ENCODE results near the gene ELF5.

ELF5 gene

DNA sequence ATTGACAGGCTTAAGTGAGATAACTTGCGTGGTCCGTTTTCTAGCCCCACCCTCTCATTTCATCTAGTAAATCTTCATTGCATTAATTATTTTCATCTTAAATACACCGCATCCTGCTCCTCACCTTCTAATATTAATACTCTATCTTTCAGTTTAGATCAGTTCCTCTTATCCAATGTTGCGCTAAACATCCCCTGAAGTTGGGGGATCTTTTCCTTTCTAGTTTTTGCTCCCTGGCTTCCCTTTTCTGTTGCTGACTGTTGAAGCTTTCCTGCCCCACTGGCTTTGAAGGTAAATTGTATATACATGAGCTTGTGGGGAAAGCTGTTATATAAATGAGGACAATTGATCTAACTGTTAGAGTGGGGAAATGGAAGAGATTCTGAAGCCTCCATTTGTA lies 67.6 kb downstream of the ELF5 start:
- Histone ChIP-seq H3K27ac (ENCODE audit: extremely low read depth, low read depth, low read length) (no peak overlapping the region), H3K4me3 (ENCODE audit: low read depth, low read length) (no peak overlapping the region), H3K9me3 (ENCODE audit: control insufficient read depth, insufficient read depth, low read depth, low read length) (no peaks in the 10 kb centered on the region), H3K36me3 (ENCODE audit: control insufficient read depth in 2 of 2, insufficient read depth in 1 of 2, low read length in 2 of 2) (peaks cover 0 to 19% of the 10 kb centered on the region in 2 experiments; a peak in 1 of 3 replicates), H3K4me1 (ENCODE audit: control insufficient read depth, insufficient read depth, low read length) (no peaks in the 10 kb centered on the region)
- no peak for TF ChIP-seq ZNF311 (tag by site-specific recombination; IDR thresholded peaks at IDR 0.05; ENCODE audit: borderline replicate concordance)
- no peak for TF ChIP-seq ZNF654 (tag by site-specific recombination; IDR thresholded peaks at IDR 0.05; ENCODE audit: low read depth)
- TF ChIP-seq, protein P1, sequence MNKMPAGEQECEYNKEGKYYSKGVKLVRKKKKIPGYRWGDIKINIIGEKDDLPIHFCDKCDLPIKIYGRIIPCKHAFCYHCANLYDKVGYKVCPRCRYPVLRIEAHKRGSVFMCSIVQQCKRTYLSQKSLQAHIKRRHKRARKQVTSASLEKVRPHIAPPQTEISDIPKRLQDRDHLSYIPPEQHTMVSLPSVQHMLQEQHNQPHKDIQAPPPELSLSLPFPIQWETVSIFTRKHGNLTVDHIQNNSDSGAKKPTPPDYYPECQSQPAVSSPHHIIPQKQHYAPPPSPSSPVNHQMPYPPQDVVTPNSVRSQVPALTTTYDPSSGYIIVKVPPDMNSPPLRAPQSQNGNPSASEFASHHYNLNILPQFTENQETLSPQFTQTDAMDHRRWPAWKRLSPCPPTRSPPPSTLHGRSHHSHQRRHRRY (tag by site-specific recombination; IDR thresholded peaks at IDR 0.05), result no peak
- TF ChIP-seq, protein P2, sequence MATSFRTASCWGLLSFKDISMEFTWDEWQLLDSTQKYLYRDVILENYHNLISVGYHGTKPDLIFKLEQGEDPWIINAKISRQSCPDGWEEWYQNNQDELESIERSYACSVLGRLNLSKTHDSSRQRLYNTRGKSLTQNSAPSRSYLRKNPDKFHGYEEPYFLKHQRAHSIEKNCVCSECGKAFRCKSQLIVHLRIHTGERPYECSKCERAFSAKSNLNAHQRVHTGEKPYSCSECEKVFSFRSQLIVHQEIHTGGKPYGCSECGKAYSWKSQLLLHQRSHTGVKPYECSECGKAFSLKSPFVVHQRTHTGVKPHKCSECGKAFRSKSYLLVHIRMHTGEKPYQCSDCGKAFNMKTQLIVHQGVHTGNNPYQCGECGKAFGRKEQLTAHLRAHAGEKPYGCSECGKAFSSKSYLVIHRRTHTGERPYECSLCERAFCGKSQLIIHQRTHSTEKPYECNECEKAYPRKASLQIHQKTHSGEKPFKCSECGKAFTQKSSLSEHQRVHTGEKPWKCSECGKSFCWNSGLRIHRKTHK (tag by site-specific recombination; IDR thresholded peaks at IDR 0.05), result no peak
- TF ChIP-seq, protein P3, sequence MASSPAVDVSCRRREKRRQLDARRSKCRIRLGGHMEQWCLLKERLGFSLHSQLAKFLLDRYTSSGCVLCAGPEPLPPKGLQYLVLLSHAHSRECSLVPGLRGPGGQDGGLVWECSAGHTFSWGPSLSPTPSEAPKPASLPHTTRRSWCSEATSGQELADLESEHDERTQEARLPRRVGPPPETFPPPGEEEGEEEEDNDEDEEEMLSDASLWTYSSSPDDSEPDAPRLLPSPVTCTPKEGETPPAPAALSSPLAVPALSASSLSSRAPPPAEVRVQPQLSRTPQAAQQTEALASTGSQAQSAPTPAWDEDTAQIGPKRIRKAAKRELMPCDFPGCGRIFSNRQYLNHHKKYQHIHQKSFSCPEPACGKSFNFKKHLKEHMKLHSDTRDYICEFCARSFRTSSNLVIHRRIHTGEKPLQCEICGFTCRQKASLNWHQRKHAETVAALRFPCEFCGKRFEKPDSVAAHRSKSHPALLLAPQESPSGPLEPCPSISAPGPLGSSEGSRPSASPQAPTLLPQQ (tag by site-specific recombination; IDR thresholded peaks at IDR 0.05), result no peak
- no peak for TF ChIP-seq SP2 (tag by site-specific recombination; IDR thresholded peaks at IDR 0.05)
- TF ChIP-seq, protein P4, sequence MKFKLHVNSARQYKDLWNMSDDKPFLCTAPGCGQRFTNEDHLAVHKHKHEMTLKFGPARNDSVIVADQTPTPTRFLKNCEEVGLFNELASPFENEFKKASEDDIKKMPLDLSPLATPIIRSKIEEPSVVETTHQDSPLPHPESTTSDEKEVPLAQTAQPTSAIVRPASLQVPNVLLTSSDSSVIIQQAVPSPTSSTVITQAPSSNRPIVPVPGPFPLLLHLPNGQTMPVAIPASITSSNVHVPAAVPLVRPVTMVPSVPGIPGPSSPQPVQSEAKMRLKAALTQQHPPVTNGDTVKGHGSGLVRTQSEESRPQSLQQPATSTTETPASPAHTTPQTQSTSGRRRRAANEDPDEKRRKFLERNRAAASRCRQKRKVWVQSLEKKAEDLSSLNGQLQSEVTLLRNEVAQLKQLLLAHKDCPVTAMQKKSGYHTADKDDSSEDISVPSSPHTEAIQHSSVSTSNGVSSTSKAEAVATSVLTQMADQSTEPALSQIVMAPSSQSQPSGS (tag by site-specific recombination; IDR thresholded peaks at IDR 0.05; ENCODE audit: low read depth), result no peak
- ChIA-PET CTCF (no interaction called here), POLR2A (no interaction called here)

DNA sequence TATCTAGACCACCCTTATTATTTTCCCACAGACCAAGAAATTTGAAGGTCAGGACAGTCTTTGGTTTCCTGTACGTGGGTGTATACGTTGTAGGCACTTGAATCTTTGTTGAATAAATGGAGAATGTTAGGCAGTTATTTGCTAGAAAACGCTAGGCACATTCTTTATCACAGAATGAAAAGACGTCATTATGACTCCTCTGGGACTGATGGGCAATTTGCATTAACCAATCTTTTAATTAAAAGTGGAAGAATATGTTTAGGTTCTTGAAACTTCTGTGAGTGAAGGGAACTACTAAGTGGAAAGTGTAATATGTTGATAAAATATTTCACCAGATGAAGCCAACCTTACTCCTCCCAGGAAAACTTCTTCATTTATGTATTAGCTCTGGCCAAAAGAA lies 69.2 kb downstream of the ELF5 start:
- POLR2A ChIA-PET, result no interaction called here
- CTCF ChIA-PET, result no interaction called here
- Histone ChIP-seq H3K27ac (ENCODE audit: extremely low read depth, low read depth, low read length) (no peak overlapping the region), H3K4me1 (ENCODE audit: control insufficient read depth, insufficient read depth, low read length) (no peaks in the 10 kb centered on the region), H3K36me3 (ENCODE audit: control insufficient read depth in 2 of 2, insufficient read depth in 1 of 2, low read length in 2 of 2) (peaks cover 0 to 6% of the 10 kb centered on the region in 2 experiments; a peak in 1 of 3 replicates), H3K4me3 (ENCODE audit: low read depth, low read length) (no peak overlapping the region), H3K9me3 (ENCODE audit: control insufficient read depth, insufficient read depth, low read depth, low read length) (no peaks in the 10 kb centered on the region)
- TF ChIP-seq ZSCAN23 (tag by site-specific recombination; IDR thresholded peaks at IDR 0.05) (no peak), MEIS1 (CRISPR knock-in tag; IDR thresholded peaks at IDR 0.05; ENCODE audit: borderline replicate concordance) (no peak), ZNF629 (tag by site-specific recombination; IDR thresholded peaks at IDR 0.05) (no peak), KLF16 (tag by site-specific recombination; IDR thresholded peaks at IDR 0.05) (no peak), ZNF660 (tag by site-specific recombination; IDR thresholded peaks at IDR 0.05) (no peak), ZNF416 (tag by site-specific recombination; IDR thresholded peaks at IDR 0.05) (no peak), GLIS2 (tag by site-specific recombination; IDR thresholded peaks at IDR 0.05) (no peak), ZNF548 (tag by site-specific recombination; IDR thresholded peaks at IDR 0.05) (no peak), ZNF169 (tag by site-specific recombination; IDR thresholded peaks at IDR 0.05) (no peak), ZNF266 (tag by site-specific recombination; IDR thresholded peaks at IDR 0.05; ENCODE audit: low read depth) (no peak), ZNF791 (tag by site-specific recombination; IDR thresholded peaks at IDR 0.05) (no peak), GLI4 (tag by site-specific recombination; IDR thresholded peaks at IDR 0.05) (no peak)
- TF ChIP-seq, protein P5, sequence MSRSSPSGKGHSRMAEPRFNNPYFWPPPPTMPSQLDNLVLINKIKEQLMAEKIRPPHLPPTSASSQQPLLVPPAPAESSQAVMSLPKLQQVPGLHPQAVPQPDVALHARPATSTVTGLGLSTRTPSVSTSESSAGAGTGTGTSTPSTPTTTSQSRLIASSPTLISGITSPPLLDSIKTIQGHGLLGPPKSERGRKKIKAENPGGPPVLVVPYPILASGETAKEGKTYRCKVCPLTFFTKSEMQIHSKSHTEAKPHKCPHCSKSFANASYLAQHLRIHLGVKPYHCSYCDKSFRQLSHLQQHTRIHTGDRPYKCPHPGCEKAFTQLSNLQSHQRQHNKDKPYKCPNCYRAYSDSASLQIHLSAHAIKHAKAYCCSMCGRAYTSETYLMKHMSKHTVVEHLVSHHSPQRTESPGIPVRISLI (tag by site-specific recombination; IDR thresholded peaks at IDR 0.05), result no peak
- TF ChIP-seq, protein P6, sequence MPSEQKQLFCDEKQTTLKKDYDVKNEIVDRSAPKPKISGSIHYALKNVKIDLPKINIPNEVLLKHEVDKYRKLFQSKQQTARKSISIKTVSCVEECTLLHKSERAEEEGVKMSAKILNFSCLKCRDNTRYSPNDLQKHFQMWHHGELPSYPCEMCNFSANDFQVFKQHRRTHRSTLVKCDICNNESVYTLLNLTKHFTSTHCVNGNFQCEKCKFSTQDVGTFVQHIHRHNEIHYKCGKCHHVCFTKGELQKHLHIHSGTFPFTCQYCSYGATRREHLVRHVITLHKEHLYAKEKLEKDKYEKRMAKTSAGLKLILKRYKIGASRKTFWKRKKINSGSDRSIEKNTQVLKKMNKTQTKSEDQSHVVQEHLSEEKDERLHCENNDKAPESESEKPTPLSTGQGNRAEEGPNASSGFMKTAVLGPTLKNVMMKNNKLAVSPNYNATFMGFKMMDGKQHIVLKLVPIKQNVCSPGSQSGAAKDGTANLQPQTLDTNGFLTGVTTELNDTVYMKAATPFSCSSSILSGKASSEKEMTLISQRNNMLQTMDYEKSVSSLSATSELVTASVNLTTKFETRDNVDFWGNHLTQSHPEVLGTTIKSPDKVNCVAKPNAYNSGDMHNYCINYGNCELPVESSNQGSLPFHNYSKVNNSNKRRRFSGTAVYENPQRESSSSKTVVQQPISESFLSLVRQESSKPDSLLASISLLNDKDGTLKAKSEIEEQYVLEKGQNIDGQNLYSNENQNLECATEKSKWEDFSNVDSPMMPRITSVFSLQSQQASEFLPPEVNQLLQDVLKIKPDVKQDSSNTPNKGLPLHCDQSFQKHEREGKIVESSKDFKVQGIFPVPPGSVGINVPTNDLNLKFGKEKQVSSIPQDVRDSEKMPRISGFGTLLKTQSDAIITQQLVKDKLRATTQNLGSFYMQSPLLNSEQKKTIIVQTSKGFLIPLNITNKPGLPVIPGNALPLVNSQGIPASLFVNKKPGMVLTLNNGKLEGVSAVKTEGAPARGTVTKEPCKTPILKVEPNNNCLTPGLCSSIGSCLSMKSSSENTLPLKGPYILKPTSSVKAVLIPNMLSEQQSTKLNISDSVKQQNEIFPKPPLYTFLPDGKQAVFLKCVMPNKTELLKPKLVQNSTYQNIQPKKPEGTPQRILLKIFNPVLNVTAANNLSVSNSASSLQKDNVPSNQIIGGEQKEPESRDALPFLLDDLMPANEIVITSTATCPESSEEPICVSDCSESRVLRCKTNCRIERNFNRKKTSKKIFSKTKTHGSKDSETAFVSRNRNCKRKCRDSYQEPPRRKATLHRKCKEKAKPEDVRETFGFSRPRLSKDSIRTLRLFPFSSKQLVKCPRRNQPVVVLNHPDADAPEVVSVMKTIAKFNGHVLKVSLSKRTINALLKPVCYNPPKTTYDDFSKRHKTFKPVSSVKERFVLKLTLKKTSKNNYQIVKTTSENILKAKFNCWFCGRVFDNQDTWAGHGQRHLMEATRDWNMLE (tag by site-specific recombination; conservative IDR thresholded peaks at IDR 0.05; ENCODE audit: low read depth), result no peak
- TF ChIP-seq, protein P3 (tag by site-specific recombination; IDR thresholded peaks at IDR 0.05), result no peak
